Gastroesophageal sphincter (tissue), 4 donors: ENCODE results near the gene GAB4. TPM values are rescaled to one million over a fixed set of nuclear protein-coding genes. Genes with fewer than 3 reads are reported as not detected.

Experiments used
- ATAC-seq: fragments of 150-250 bp; one replicate; pipeline ENCODE4 v1.9.1; 2016; ENCODE audit warnings: mild to moderate bottlenecking, moderate library complexity
- H3K27ac ChIP-seq, 4 donors: fragments of 200-600 bp; sonication (generic) in 3 of 4; 1 replicate in 3 of 4; 2 replicates in 1 of 4; pipeline ENCODE4 v1.5.1; 2016 to 2019
- H3K27me3 ChIP-seq: fragments of 200-600 bp; sonication (generic); one replicate; pipeline ENCODE4 v1.5.1; 2019
- H3K36me3 ChIP-seq, 2 donors: fragments of 200-600 bp; sonication (generic); one replicate each; pipeline ENCODE4 v1.5.1; 2019; ENCODE audit warnings: control low read depth in 1 of 2
- H3K4me1 ChIP-seq, 3 donors: fragments of 200-600 bp; sonication (generic); 1 replicate in 2 of 3; 2 replicates in 1 of 3; pipeline ENCODE4 v1.5.1; 2016 to 2019; ENCODE audit warnings: control low read depth in 2 of 3
- H3K4me3 ChIP-seq, 2 donors: fragments of 200-600 bp; sonication (generic); one replicate each; pipeline ENCODE4 v1.5.1; 2019; ENCODE audit warnings: mild to moderate bottlenecking in 1 of 2, moderate library complexity in 1 of 2
- H3K9me3 ChIP-seq, 3 donors: fragments of 200-600 bp; sonication (generic); one replicate each; pipeline ENCODE4 v1.5.1; 2017 to 2019; ENCODE audit warnings: control low read depth in 2 of 3
- EP300 ChIP-seq: sonication (generic); formaldehyde crosslinking; IDR thresholded peaks from one replicate; pipeline ENCODE4 v1.6.1; 2017; ENCODE audit warnings: antibody characterized with exemption, mild to moderate bottlenecking
- POLR2A ChIP-seq, 2 donors: fragments of 450-650 bp; IDR thresholded peaks; one replicate each; pipeline ENCODE4 v1.6.1; 2017; ENCODE audit warnings: antibody characterized with exemption in 2 of 2, mild to moderate bottlenecking in 2 of 2, moderate library complexity in 1 of 2
- POLR2AphosphoS5 ChIP-seq: sonication (generic); formaldehyde crosslinking; IDR thresholded peaks from one replicate; pipeline ENCODE4 v1.6.1; 2017; ENCODE audit warnings: antibody characterized with exemption
- WGBS, 2 donors: methylation state at CpG; one replicate each; pipeline ENCODE4 v1.1.5; 2018; ENCODE audit warnings: low coverage in 1 of 2; 5-methylcytosine and 5-hydroxymethylcytosine counted together
- total RNA-seq, 4 donors: library from RNA; depleted of rRNA; stranded (reverse); fragments of >200 nt; gene quantifications; one replicate each; pipeline ENCODE4 v1.1.0, GENCODE V29; 2016
- TF ChIP-seq, protein P1 (sequence below), 4 experiments: fragments of 200-600 bp in 2 of 4; fragments of 450-650 bp in 2 of 4; sonication (generic) in 1 of 4; IDR thresholded peaks; one replicate each; pipeline ENCODE4 v1.5.1; 2017 to 2019; ENCODE audit warnings: antibody characterized with exemption in 4 of 4, mild to moderate bottlenecking in 2 of 4, moderate library complexity in 2 of 4

Gene GAB4
- total RNA-seq, 4 donors from 2014 or later = not detected

DNA sequence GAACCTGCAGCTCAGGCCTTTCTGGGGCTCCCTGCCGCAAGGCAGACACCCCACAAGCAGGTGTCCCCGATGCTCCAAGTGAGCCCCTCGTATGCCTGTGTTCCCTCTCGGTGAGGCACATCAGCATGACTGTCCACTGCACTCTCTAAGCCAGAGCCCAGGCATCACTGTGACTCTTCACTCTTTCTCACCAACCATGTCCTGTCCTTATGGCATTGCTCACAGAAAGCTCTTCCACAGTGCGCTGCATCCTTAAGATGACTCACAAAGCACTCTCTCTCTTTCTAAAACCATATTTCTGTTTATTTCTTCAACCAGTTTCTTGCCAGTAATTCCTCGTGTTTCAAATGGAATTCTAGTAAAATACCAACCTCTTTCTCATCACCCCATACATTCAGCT, 18.1 kb downstream of the GAB4 start:
- ATAC-seq = no peak
- no peak overlapping the region for H3K27ac ChIP-seq
- no peaks in the 10 kb centered on the region for H3K36me3 ChIP-seq
- 80 to 81% methylated on average over 2 to 6 of the region's 6 CpGs for WGBS, 2 donors
- no peak overlapping the region for H3K4me3 ChIP-seq
- H3K9me3 ChIP-seq = peaks cover 0 to 6% (median 0%) of the 10 kb centered on the region in 3 donors
- H3K27me3 ChIP-seq = peaks cover 15% of the 10 kb centered on the region
- H3K4me1 ChIP-seq = no peaks in the 10 kb centered on the region
- TF ChIP-seq POLR2A (IDR thresholded peaks at IDR 0.05) (no peak), EP300 (no peak), POLR2AphosphoS5 (no peak)
- TF ChIP-seq, protein P1, sequence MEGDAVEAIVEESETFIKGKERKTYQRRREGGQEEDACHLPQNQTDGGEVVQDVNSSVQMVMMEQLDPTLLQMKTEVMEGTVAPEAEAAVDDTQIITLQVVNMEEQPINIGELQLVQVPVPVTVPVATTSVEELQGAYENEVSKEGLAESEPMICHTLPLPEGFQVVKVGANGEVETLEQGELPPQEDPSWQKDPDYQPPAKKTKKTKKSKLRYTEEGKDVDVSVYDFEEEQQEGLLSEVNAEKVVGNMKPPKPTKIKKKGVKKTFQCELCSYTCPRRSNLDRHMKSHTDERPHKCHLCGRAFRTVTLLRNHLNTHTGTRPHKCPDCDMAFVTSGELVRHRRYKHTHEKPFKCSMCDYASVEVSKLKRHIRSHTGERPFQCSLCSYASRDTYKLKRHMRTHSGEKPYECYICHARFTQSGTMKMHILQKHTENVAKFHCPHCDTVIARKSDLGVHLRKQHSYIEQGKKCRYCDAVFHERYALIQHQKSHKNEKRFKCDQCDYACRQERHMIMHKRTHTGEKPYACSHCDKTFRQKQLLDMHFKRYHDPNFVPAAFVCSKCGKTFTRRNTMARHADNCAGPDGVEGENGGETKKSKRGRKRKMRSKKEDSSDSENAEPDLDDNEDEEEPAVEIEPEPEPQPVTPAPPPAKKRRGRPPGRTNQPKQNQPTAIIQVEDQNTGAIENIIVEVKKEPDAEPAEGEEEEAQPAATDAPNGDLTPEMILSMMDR (IDR thresholded peaks at IDR 0.05) = no peak

DNA sequence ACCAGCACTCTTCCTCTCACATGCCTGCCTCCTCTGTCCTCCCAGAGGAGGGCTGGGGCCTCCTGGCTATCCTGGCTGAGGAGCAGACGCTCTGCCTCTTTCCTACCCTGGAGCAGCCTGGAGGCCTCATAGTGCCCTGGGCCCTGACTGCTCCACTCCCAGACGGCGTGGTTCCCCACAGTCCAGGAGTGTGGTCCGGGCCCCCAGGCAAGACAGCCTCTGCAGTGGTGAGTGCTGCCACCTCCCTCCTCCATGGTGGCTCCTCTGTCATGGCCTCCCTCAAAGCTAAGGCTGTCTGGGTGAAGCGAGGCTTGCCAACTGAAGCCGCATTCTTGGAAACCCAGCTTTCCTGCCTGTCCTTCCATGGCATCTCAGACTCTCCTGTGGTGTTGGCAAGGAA, 19.8 kb downstream of the GAB4 start:
- no peak for TF ChIP-seq EP300
- no peak for TF ChIP-seq POLR2A (IDR thresholded peaks at IDR 0.05)
- TF ChIP-seq POLR2AphosphoS5 = no peak
- TF ChIP-seq, protein P1 (IDR thresholded peaks at IDR 0.05) = no peak
- 40% methylated on average over 2 of the region's 6 CpGs; no CpG with 5 or more reads in 1 of the 2 donors for WGBS, 2 donors
- no peak for ATAC-seq

DNA sequence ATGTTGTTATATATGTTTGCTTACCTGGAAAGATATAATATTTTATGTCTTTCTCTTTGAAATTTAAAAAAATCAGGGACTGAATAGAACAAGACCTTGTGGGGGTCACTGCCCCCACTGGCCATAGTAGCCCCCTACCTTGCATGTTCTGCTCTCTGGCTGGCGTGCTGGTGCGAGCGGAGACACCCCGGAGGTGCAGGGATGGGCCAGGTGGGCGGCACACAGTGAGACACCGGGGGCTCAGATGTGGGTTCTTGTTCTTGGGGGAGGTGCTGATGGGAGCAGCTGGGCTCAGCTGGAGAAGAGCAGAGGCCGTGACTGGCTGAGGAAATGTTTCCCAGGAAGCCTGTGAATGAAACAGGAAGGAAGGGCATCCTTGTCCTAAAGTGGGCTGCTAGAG, 20.2 kb downstream of the GAB4 start:
- H3K9me3 ChIP-seq = peaks cover 0 to 27% (median 2%) of the 10 kb centered on the region in 3 donors
- peaks cover 11% of the 10 kb centered on the region for H3K27me3 ChIP-seq
- 62% methylated on average over 3 of the region's 7 CpGs; no CpG with 5 or more reads in 1 of the 2 donors for WGBS, 2 donors
- no peak overlapping the region for H3K4me3 ChIP-seq
- no peaks in the 10 kb centered on the region for H3K4me1 ChIP-seq
- no peak overlapping the region for H3K27ac ChIP-seq
- H3K36me3 ChIP-seq = no peaks in the 10 kb centered on the region
- TF ChIP-seq POLR2A (IDR thresholded peaks at IDR 0.05) (no peak), POLR2AphosphoS5 (no peak), EP300 (no peak)
- TF ChIP-seq, protein P1 (IDR thresholded peaks at IDR 0.05) = no peak
- ATAC-seq = no peak

More for the DNA sequence above, 19.8 kb downstream of the GAB4 start:
- Histone ChIP-seq H3K9me3 (peaks cover 0 to 23% (median 0%) of the 10 kb centered on the region in 3 donors), H3K27me3 (peaks cover 14% of the 10 kb centered on the region), H3K4me3 (no peak overlapping the region), H3K4me1 (no peaks in the 10 kb centered on the region), H3K27ac (no peak overlapping the region), H3K36me3 (no peaks in the 10 kb centered on the region)

DNA sequence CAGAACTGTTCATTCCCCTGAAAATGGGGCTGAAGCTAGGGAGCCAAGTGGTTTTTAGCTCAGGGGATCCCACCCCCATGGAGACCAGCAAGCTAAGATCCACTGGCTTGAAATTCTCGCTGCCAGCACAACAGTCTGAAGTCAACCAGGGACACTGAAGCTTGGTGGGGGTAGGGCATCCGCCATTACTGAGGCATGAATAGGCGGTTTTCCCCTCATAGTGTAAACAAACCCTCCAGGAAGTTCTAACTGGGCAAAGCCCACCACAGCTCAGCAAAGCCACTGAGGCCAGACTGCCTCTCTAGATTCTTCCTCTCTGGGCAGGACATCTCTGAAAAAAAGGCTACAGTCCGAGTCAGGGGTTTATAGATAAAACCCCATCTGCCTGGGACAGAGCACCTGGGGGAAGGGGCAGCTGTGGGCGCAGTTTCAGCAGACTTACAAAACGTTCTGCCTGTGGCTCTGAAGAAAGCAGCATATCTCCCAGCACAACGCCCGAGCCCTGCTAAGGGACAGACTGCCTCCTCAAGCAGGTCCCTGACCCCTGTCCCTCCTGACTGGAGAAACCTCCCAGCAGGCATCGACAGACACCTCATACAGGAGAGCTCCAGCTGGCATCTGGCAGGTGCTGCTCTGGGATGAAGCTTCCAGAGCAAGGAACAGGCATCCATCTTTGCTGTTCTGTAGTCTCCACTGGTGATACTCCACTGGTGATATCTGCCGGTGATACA, 32.7 kb downstream of the GAB4 start:
- Histone ChIP-seq H3K27ac (no peak overlapping the region), H3K27me3 (peaks cover 36% of the 10 kb centered on the region), H3K4me3 (no peak overlapping the region), H3K9me3 (peaks cover 0 to 7% (median 0%) of the 10 kb centered on the region in 3 donors), H3K36me3 (no peaks in the 10 kb centered on the region), H3K4me1 (no peaks in the 10 kb centered on the region)
- ATAC-seq = no peak
- no CpG with 5 or more reads among the region's 10 CpGs for WGBS, 2 donors
- TF ChIP-seq, protein P1 (IDR thresholded peaks at IDR 0.05) = no peak
- TF ChIP-seq EP300 = no peak
- no peak for TF ChIP-seq POLR2AphosphoS5
- no peak for TF ChIP-seq POLR2A (IDR thresholded peaks at IDR 0.05)
